Measurements from ENCODE around the gene POLR3E. TPM values are rescaled to one million over a fixed set of nuclear protein-coding genes. Genes with fewer than 3 reads are reported as not detected.

The POLR3E gene
- total RNA-seq, 1 experiment from 2014 or later, result 95.2 TPM

DNA sequence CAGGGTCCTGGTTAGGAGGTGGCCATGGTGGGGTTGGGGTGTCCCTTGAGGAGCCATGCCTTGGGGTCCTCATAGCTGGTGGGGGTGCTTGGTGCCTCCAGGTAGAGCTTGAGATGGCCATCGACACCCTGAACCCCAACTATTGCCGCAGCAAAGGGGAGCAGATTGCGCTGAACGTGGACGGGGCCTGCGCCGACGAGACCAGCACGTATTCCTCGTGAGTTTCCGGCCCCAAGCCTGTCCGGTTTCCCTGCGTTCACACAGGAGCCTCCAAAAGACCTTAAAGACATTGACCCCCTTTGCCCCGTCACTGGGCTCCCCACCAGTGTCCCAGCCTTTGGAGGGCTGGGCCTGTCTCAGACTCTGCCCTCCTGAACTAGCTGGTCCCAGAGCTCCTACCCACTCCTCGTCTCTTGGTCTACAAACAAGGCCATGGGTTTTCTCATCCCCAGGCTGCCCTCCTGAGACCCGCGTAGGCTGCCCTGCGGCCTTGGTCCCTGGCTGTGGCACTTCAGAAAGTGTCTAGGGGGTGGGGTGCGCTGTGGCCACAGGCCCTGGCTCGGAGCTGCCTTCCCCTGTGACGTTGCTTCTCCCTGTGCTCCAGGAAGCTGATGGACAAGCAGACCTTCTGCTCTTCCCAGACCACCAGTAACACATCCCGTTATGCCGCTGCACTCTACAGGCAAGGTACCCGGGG, 11.8 kb downstream of the POLR3E start:
- no TSS peak for BruUV-seq (replicated peaks)
- no peak for DNase-seq
- Mint-ChIP-seq H3K36me3 (ENCODE audit: insufficient read depth, unreplicated experiment) (peaks cover 47% of the 10 kb centered on the region), H3K9me3 (ENCODE audit: low read depth, unreplicated experiment) (no peaks in the 10 kb centered on the region), H3K27ac (ENCODE audit: unreplicated experiment) (no peak overlapping the region), H3K4me1 (ENCODE audit: low read depth, unreplicated experiment) (no peaks in the 10 kb centered on the region), H3K27me3 (ENCODE audit: unreplicated experiment) (no peaks in the 10 kb centered on the region), H3K4me3 (ENCODE audit: low read depth, unreplicated experiment) (no peak overlapping the region)
- intact Hi-C loops (cut with micrococcal nuclease; ENCODE audit: unreplicated experiment), result no loop called here
- TF ChIP-seq, protein P1, sequence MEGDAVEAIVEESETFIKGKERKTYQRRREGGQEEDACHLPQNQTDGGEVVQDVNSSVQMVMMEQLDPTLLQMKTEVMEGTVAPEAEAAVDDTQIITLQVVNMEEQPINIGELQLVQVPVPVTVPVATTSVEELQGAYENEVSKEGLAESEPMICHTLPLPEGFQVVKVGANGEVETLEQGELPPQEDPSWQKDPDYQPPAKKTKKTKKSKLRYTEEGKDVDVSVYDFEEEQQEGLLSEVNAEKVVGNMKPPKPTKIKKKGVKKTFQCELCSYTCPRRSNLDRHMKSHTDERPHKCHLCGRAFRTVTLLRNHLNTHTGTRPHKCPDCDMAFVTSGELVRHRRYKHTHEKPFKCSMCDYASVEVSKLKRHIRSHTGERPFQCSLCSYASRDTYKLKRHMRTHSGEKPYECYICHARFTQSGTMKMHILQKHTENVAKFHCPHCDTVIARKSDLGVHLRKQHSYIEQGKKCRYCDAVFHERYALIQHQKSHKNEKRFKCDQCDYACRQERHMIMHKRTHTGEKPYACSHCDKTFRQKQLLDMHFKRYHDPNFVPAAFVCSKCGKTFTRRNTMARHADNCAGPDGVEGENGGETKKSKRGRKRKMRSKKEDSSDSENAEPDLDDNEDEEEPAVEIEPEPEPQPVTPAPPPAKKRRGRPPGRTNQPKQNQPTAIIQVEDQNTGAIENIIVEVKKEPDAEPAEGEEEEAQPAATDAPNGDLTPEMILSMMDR (IDR thresholded peaks at IDR 0.05; ENCODE audit: unreplicated experiment), result no peak
- CTCF ChIA-PET, result no interaction called here

DNA sequence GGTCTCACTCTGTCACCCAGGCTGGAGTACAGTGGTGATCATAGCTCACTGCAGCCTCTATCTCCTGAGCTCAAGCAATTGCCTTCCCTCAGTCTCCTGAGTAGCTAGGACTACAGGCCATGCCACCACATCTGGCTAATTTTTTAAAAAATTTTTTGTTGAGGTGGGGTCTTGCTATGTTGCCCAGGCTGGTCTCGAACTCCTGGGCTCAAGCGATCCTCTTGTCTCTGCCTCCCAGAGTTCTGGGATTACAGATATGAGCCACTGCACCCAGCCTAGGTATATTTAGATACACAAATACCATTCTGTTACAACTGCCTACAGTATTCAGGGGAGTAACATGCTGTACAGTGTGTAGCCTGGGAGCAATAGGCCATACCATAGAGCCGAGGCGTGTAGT, 14.3 kb downstream of the POLR3E start:
- no TSS peak for BruUV-seq (replicated peaks)
- intact Hi-C loops (cut with micrococcal nuclease; ENCODE audit: unreplicated experiment), result no loop called here
- TF ChIP-seq, protein P1 (IDR thresholded peaks at IDR 0.05; ENCODE audit: unreplicated experiment), result no peak
- no peak overlapping the region for H3K4me3 Mint-ChIP-seq (ENCODE audit: low read depth, unreplicated experiment)
- H3K36me3 Mint-ChIP-seq (ENCODE audit: insufficient read depth, unreplicated experiment), result peaks cover 68% of the 10 kb centered on the region
- DNase-seq, result no peak
- no peaks in the 10 kb centered on the region for H3K27me3 Mint-ChIP-seq (ENCODE audit: unreplicated experiment)
- no peaks in the 10 kb centered on the region for H3K4me1 Mint-ChIP-seq (ENCODE audit: low read depth, unreplicated experiment)
- no peak overlapping the region for H3K27ac Mint-ChIP-seq (ENCODE audit: unreplicated experiment)
- CTCF ChIA-PET, result no interaction called here
- no peaks in the 10 kb centered on the region for H3K9me3 Mint-ChIP-seq (ENCODE audit: low read depth, unreplicated experiment)

DNA sequence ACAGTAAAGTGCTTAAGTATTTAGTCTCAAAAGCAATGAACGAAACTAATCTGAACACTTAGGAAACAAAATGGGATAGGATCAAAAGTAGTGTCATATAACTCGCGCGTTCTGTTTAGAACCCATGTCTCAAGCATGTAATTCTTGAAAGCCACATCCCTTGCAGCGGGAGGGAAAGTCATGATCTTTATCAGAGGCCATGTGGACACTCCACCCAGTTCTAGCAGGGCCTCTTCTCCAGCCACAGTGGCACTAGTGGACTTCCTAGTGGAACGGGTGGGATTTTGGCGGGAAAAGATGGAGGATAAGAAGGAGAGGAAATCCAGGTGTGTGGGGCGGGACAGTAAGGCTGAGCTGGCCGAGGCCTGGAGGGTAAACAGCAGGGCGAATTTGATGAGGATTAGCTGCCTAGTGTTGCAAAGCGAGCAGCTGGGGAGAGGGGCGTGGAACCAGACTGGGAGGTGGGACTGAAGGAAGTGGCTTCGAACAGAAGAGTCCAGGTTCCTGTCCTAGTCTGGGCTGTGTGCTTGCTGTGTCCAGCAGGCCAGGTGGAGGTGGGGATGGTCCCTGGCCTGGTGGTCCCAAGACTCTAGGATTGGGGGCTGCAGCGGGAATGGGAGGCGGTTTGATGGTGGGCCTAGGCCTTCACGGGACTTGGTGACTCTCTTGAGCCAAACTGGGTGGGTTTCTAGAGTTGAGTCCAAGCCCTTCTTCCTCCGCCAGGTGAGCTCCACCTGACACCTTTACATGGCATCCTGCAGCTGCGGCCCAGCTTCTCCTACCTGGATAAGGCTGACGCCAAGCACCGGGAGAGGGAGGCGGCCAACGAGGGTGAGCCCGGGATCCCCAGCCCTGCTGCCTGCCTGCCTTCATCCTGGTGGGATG, 15.9 kb downstream of the POLR3E start:
- CTCF ChIA-PET, result no interaction called here
- TF ChIP-seq, protein P1 (IDR thresholded peaks at IDR 0.05; ENCODE audit: unreplicated experiment), result no peak
- Mint-ChIP-seq H3K27me3 (ENCODE audit: unreplicated experiment) (no peaks in the 10 kb centered on the region), H3K9me3 (ENCODE audit: low read depth, unreplicated experiment) (no peaks in the 10 kb centered on the region), H3K27ac (ENCODE audit: unreplicated experiment) (no peak overlapping the region), H3K4me1 (ENCODE audit: low read depth, unreplicated experiment) (no peaks in the 10 kb centered on the region), H3K36me3 (ENCODE audit: insufficient read depth, unreplicated experiment) (peaks cover 76% of the 10 kb centered on the region), H3K4me3 (ENCODE audit: low read depth, unreplicated experiment) (no peak overlapping the region)
- DNase-seq, result no peak
- BruUV-seq (replicated peaks), result no TSS peak
- intact Hi-C loops (cut with micrococcal nuclease; ENCODE audit: unreplicated experiment), result no loop called here

DNA sequence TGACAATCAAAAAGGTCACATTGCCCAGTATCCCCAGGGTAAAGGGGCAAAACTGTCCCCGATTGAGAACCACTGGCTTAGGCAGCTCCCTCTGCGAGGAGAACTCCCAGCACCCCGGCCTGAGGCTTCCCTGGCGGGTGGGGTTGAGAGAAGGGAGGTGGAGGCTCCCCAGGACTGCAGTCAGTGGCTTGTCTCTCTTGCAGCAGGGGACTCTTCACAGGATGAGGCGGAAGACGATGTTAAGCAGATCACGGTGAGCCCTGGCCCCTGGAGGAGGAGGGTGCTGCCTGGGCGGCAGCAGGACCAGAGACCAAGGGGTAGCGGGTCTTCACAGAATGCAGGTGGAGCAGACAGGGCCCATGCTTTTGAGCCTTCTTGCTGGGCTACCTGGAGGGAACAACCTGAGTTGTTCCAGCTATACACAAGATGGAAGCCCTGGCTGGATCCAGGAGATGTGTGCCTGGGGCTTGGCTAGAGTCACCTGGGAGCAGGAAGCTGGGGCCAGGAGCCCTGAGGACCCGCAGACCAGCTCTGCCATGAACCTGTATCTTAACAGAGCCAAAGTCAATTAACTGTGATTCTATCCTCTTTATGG, 16.8 kb downstream of the POLR3E start:
- TF ChIP-seq, protein P1 (IDR thresholded peaks at IDR 0.05; ENCODE audit: unreplicated experiment), result no peak
- Mint-ChIP-seq H3K27me3 (ENCODE audit: unreplicated experiment) (no peaks in the 10 kb centered on the region), H3K4me1 (ENCODE audit: low read depth, unreplicated experiment) (no peaks in the 10 kb centered on the region), H3K9me3 (ENCODE audit: low read depth, unreplicated experiment) (no peaks in the 10 kb centered on the region), H3K36me3 (ENCODE audit: insufficient read depth, unreplicated experiment) (peaks cover 77% of the 10 kb centered on the region), H3K27ac (ENCODE audit: unreplicated experiment) (no peak overlapping the region), H3K4me3 (ENCODE audit: low read depth, unreplicated experiment) (no peak overlapping the region)
- CTCF ChIA-PET, result no interaction called here
- intact Hi-C loops (cut with micrococcal nuclease; ENCODE audit: unreplicated experiment), result no loop called here
- DNase-seq, result no peak
- no TSS peak for BruUV-seq (replicated peaks)

Measured in Calu3 (cell line).